ENCODE measurements around the gene PHF2. TPM values are rescaled to one million over a fixed set of nuclear protein-coding genes. Genes with fewer than 3 reads are reported as not detected.

Gene PHF2
- total and polyA plus RNA-seq, 2 of the 8 experiments (the other 6 are each of a cell fraction or from before 2014, with no cell fraction given): 3.4 to 9.4 TPM

DNA sequence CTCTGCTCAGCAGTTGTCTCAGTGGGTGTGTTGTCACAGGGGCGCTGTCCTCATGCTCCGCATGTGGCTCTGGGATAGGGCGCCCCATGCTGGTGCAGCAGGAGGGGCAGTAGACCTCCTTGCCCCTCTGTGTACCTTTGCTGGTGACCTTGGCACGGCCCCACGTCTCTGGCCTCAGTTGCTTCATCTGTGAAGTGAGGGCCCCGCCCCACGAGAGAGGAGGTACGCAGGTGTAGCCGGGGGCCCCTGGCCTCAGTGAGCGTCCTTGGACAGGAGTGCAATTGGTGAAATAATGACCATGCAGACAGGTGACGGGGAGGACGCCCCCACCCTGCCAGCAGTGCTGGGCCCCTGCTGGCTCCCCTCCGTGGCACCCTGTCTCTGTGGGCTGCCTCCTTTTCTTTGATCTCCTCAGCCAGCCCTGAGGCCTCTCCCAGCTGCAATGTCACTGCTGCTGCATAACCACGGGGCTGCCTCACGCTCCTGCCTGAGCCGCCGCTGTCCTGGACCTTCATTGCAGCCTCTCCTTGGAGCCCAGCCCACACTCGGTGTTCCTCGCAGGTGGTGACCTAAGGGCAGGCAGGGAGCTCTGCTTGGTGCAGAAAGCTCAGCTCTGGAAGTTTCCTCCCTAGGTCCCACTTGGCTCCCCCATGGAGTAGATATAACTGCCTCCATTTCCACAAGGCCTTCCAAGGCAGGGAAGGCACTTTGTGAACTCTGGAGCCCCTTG, 57.3 kb downstream of the PHF2 start:
- Histone ChIP-seq H3K79me2 (ENCODE audit: control insufficient read depth in 1 of 2, insufficient read depth in 2 of 2, low read length in 2 of 2) (no peaks in the 10 kb centered on the region), H3K23ac (ENCODE audit: insufficient read length) (no peak overlapping the region), H2BK20ac (ENCODE audit: low read length) (no peak overlapping the region), H2BK15ac (ENCODE audit: low read length) (no peak overlapping the region), H4K20me1 (replicated peaks in 1 of 2; ENCODE audit: control insufficient read depth in 1 of 2, insufficient read depth in 2 of 2, low read length in 2 of 2) (peaks cover 0 to 3% of the 10 kb centered on the region in 2 experiments), H2BK120ac (replicated peaks; ENCODE audit: low read depth, low read length) (no peak overlapping the region), H4K8ac (ENCODE audit: extremely low read depth, insufficient read depth, low read length) (no peak overlapping the region), H3K27ac (ENCODE audit: low read depth, low read length) (no peak overlapping the region), H3K4me2 (ENCODE audit: insufficient read depth in 1 of 2, low read depth in 2 of 2, low read length in 2 of 2) (no peak overlapping the region), H3K18ac (ENCODE audit: extremely low read depth, low read length) (no peak overlapping the region), H3K4me1 (replicated peaks in 1 of 4; ENCODE audit: control insufficient read depth in 3 of 4, insufficient read depth in 4 of 4, low read length in 3 of 4) (peaks cover 0 to 5% (median 0%) of the 10 kb centered on the region in 4 experiments; a peak in 2 of 7 replicates), H3K14ac (ENCODE audit: insufficient read length) (no peak overlapping the region), H3K79me1 (ENCODE audit: low read depth, low read length) (no peaks in the 10 kb centered on the region), H3K4me3 (ENCODE audit: extremely low read depth in 1 of 4, insufficient read depth in 2 of 4, low read depth in 3 of 4, low read length in 4 of 4) (no peak overlapping the region), H2AFZ (ENCODE audit: low read length) (no peak overlapping the region), H3K9ac (replicated peaks in 1 of 4; ENCODE audit: extremely low read depth in 1 of 4, low read depth in 3 of 4, low read length in 3 of 4) (no peak overlapping the region), H3K23me2 (ENCODE audit: low read depth, low read length) (no peaks in the 10 kb centered on the region), H4K91ac (replicated peaks; ENCODE audit: insufficient read length, low read length) (no peak overlapping the region), H3K56ac (replicated peaks; ENCODE audit: insufficient read length, low read depth, low read length) (no peak overlapping the region), H3K9me3 (ENCODE audit: insufficient read depth in 2 of 2, low read depth in 1 of 2, low read length in 1 of 2) (peaks cover 6 to 9% of the 10 kb centered on the region in 2 experiments; a peak in 2 of 4 replicates), H3K36me3 (ENCODE audit: control insufficient read depth in 2 of 4, insufficient read depth in 4 of 4, low read length in 3 of 4) (peaks cover 0 to 14% (median 5%) of the 10 kb centered on the region in 4 experiments; a peak in 3 of 8 replicates), H3K4ac (replicated peaks; ENCODE audit: insufficient read length, low read depth, low read length) (no peak overlapping the region), H2BK12ac (ENCODE audit: low read depth, low read length) (no peak overlapping the region), H4K5ac (ENCODE audit: insufficient read length, low read depth, low read length) (no peak overlapping the region), H2AK5ac (ENCODE audit: low read depth, low read length) (no peak overlapping the region), H2BK5ac (ENCODE audit: low read depth, low read length) (no peak overlapping the region), H3K27me3 (replicated peaks in 1 of 4; ENCODE audit: control insufficient read depth in 3 of 4, extremely low read depth in 1 of 4, insufficient read depth in 3 of 4, low read length in 3 of 4) (no peaks in the 10 kb centered on the region)
- TF ChIP-seq, protein P1, sequence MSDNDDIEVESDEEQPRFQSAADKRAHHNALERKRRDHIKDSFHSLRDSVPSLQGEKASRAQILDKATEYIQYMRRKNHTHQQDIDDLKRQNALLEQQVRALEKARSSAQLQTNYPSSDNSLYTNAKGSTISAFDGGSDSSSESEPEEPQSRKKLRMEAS (IDR thresholded peaks at IDR 0.05): no peak
- TF ChIP-seq TEAD4 (IDR thresholded peaks at IDR 0.05; ENCODE audit: low read depth, low read length) (no peak), SP2 (IDR thresholded peaks at IDR 0.05; ENCODE audit: low read length) (no peak), HDAC2 (IDR thresholded peaks at IDR 0.05; ENCODE audit: borderline replicate concordance in 1 of 2, low read depth in 2 of 2, low read length in 2 of 2) (no peak), CBX8 (IDR thresholded peaks at IDR 0.05; ENCODE audit: borderline replicate concordance, low read depth, low read length) (no peak), GTF2F1 (IDR thresholded peaks at IDR 0.05; ENCODE audit: borderline replicate concordance, low read depth, low read length) (no peak), ZNF274 (IDR thresholded peaks at IDR 0.05; ENCODE audit: borderline replicate concordance, extremely low read depth, low read length) (no peak), TCF12 (IDR thresholded peaks at IDR 0.05; ENCODE audit: low read depth, low read length) (no peak), RNF2 (IDR thresholded peaks at IDR 0.05; ENCODE audit: borderline replicate concordance, low read depth, low read length, missing control alignments, poor library complexity, severe bottlenecking) (no peak)
- ChIA-PET CTCF (ENCODE audit: partially characterized antibody) (interaction anchor here (0.8 to 1.3 kb wide), 3 partner anchors 11 to 380 kb away, joined by 3 read pairs; no protein-coding TSS in a partner anchor), POLR2A (ENCODE audit: partially characterized antibody) (no interaction called here)
- 82% methylated on average over 17 of the region's 19 CpGs; no CpG with 5 or more reads in 1 of the 2 experiments for WGBS, 2 experiments (ENCODE audit: extremely low coverage in 1 of 2, insufficient coverage in 1 of 2, insufficient read length in 1 of 2, insufficient replicate concordance in 2 of 2, low coverage in 1 of 2, low lambda C conversion rate in 2 of 2, missing lambda C conversion rate in 1 of 2)
- FAIRE-seq (no peak), DNase-seq (ENCODE audit: low read depth in 1 of 2, low spot score in 2 of 2) (peak in 1 of 2 experiments; percentile 41)

All from H1 (cell line).